ENCODE data around the gene WRAP73.
"Not testable (repeated sequence)": the region's sequence is repeated elsewhere in the genome, so short reads cannot be mapped to it uniquely, and the experiment has no call there.

WRAP73 gene

GRCh38 chr1:3593334-3593733 lies 56.6 kb downstream of the WRAP73 start:
- DNase-seq (no peak), ATAC-seq (no peak)
- no peak overlapping the region for H3K27ac Mint-ChIP-seq
- H3K4me3 Mint-ChIP-seq: no peak overlapping the region
- H3K4me1 Mint-ChIP-seq: peaks cover 14% of the 10 kb centered on the region
- H3K9me3 Mint-ChIP-seq: no peaks in the 10 kb centered on the region
- no peaks in the 10 kb centered on the region for H3K36me3 Mint-ChIP-seq (ENCODE audit: low read depth)
- H3K27me3 Mint-ChIP-seq: peaks cover 1% of the 10 kb centered on the region

GRCh38 chr1:3590951-3591865 lies 58.7 kb downstream of the WRAP73 start:
- DNase-seq (no peak), ATAC-seq (no peak)
- Mint-ChIP-seq H3K36me3 (ENCODE audit: low read depth) (no peaks in the 10 kb centered on the region), H3K4me1 (peaks cover 2% of the 10 kb centered on the region), H3K4me3 (no peak overlapping the region), H3K27me3 (no peaks in the 10 kb centered on the region), H3K27ac (no peak overlapping the region), H3K9me3 (no peaks in the 10 kb centered on the region)

- Mint-ChIP-seq H3K27me3 (no peaks in the 10 kb centered on the region), H3K4me3 (no peak overlapping the region), H3K4me1 (peaks cover 2% of the 10 kb centered on the region), H3K9me3 (no peaks in the 10 kb centered on the region), H3K36me3 (ENCODE audit: low read depth) (no peaks in the 10 kb centered on the region), H3K27ac (no peak overlapping the region)
- ATAC-seq (no peak), DNase-seq (no peak)
Observed at GRCh38 chr1:3590139-3590763, 59.7 kb downstream of the WRAP73 start.

- Mint-ChIP-seq H3K36me3 (ENCODE audit: low read depth) (no peaks in the 10 kb centered on the region), H3K27ac (no peak overlapping the region), H3K4me3 (no peak overlapping the region), H3K4me1 (no peaks in the 10 kb centered on the region), H3K9me3 (no peaks in the 10 kb centered on the region), H3K27me3 (no peaks in the 10 kb centered on the region)
- ATAC-seq (no peak), DNase-seq (no peak)
Observed at GRCh38 chr1:3588395-3588794, 61.5 kb downstream of the WRAP73 start.

- H3K36me3 Mint-ChIP-seq (ENCODE audit: low read depth): no peaks in the 10 kb centered on the region
Observed at GRCh38 chr1:3586986-3587759, 62.7 kb downstream of the WRAP73 start.

GRCh38 chr1:3585940-3586568 lies 63.8 kb downstream of the WRAP73 start:
- no peak for ATAC-seq

More at GRCh38 chr1:3586986-3587759, 62.7 kb downstream of the WRAP73 start:
- DNase-seq (no peak), ATAC-seq (no peak)
- Mint-ChIP-seq H3K27me3 (no peaks in the 10 kb centered on the region), H3K9me3 (no peaks in the 10 kb centered on the region), H3K27ac (no peak overlapping the region), H3K4me1 (no peaks in the 10 kb centered on the region), H3K4me3 (no peak overlapping the region)

GRCh38 chr1:3585353-3585868 lies 64.5 kb downstream of the WRAP73 start:
- ATAC-seq; H3K4me3 Mint-ChIP-seq; H3K27me3 Mint-ChIP-seq; H3K27ac Mint-ChIP-seq; H3K36me3 Mint-ChIP-seq (ENCODE audit: low read depth); DNase-seq; H3K4me1 Mint-ChIP-seq; H3K9me3 Mint-ChIP-seq: not testable (repeated sequence)

More at GRCh38 chr1:3585940-3586568, 63.8 kb downstream of the WRAP73 start:
- Mint-ChIP-seq H3K4me3 (no peak overlapping the region), H3K27me3 (no peaks in the 10 kb centered on the region), H3K4me1 (no peaks in the 10 kb centered on the region), H3K36me3 (ENCODE audit: low read depth) (no peaks in the 10 kb centered on the region), H3K9me3 (no peaks in the 10 kb centered on the region), H3K27ac (no peak overlapping the region)
- DNase-seq: no peak

GRCh38 chr1:3584915-3585314 lies 65.0 kb downstream of the WRAP73 start:
- H3K27ac Mint-ChIP-seq: no peak overlapping the region
- H3K27me3 Mint-ChIP-seq: no peaks in the 10 kb centered on the region
- no peaks in the 10 kb centered on the region for H3K9me3 Mint-ChIP-seq
- DNase-seq (no peak), ATAC-seq (peak; percentile 60)
- no peak overlapping the region for H3K4me3 Mint-ChIP-seq
- H3K36me3 Mint-ChIP-seq (ENCODE audit: low read depth): no peaks in the 10 kb centered on the region
- H3K4me1 Mint-ChIP-seq: no peaks in the 10 kb centered on the region

- H3K4me1 Mint-ChIP-seq; H3K9me3 Mint-ChIP-seq; DNase-seq; H3K27me3 Mint-ChIP-seq; H3K4me3 Mint-ChIP-seq; ATAC-seq; H3K36me3 Mint-ChIP-seq (ENCODE audit: low read depth); H3K27ac Mint-ChIP-seq: not testable (repeated sequence)
Observed at GRCh38 chr1:3583751-3584150, 66.2 kb downstream of the WRAP73 start.

GRCh38 chr1:3581296-3582036 lies 68.4 kb downstream of the WRAP73 start:
- H3K27ac Mint-ChIP-seq: no peak overlapping the region

More at GRCh38 chr1:3581296-3582036, 68.4 kb downstream of the WRAP73 start:
- Mint-ChIP-seq H3K4me3 (no peak overlapping the region), H3K36me3 (ENCODE audit: low read depth) (no peaks in the 10 kb centered on the region), H3K4me1 (no peaks in the 10 kb centered on the region), H3K27me3 (no peaks in the 10 kb centered on the region), H3K9me3 (no peaks in the 10 kb centered on the region)
- ATAC-seq: no peak
- no peak for DNase-seq
